NCI-H510A treated with DMSO at 0.1 percent for 48 hours (cell line): ENCODE data around the gene HMCN2.
"Not testable (repeated sequence)": the region's sequence is repeated elsewhere in the genome, so short reads cannot be mapped to it uniquely, and the experiment has no call there.

Experiments used
- DNase-seq: peaks from one replicate; lab custom pipeline; 2025; lab: John Stamatoyannopoulos, UW

HMCN2 gene

GRCh38 chr9:130264414-130265350, 878 bp upstream of the HMCN2 start:
- DNase-seq, result no peak

GRCh38 chr9:130266236-130267098, 907 bp downstream of the HMCN2 start:
- no peak for DNase-seq

- DNase-seq, result no peak
These were observed 2.4 kb downstream of the HMCN2 start for GRCh38 chr9:130267930-130268329.

- peak; percentile 87 for DNase-seq
These were observed 3.1 kb downstream of the HMCN2 start for GRCh38 chr9:130268521-130269211.

GRCh38 chr9:130271473-130271872, 5.9 kb downstream of the HMCN2 start:
- no peak for DNase-seq

GRCh38 chr9:130275156-130275555, 9.6 kb downstream of the HMCN2 start:
- no peak for DNase-seq

- DNase-seq, result no peak
These were observed 10.6 kb downstream of the HMCN2 start for GRCh38 chr9:130276121-130276520.

GRCh38 chr9:130276955-130277354, 11.4 kb downstream of the HMCN2 start:
- no peak for DNase-seq

GRCh38 chr9:130277525-130277924, 12.0 kb downstream of the HMCN2 start:
- not testable (repeated sequence) for DNase-seq

GRCh38 chr9:130283539-130284248, 18.1 kb downstream of the HMCN2 start:
- no peak for DNase-seq

- DNase-seq, result no peak
These were observed 18.7 kb downstream of the HMCN2 start for GRCh38 chr9:130284249-130284625.

- no peak for DNase-seq
These were observed 19.1 kb downstream of the HMCN2 start for GRCh38 chr9:130284690-130285089.

GRCh38 chr9:130285271-130285670, 19.7 kb downstream of the HMCN2 start:
- no peak for DNase-seq

- DNase-seq, result no peak
These were observed 20.7 kb downstream of the HMCN2 start for GRCh38 chr9:130286072-130286770.

GRCh38 chr9:130286781-130287428, 21.3 kb downstream of the HMCN2 start:
- no peak for DNase-seq

GRCh38 chr9:130287736-130288135, 22.2 kb downstream of the HMCN2 start:
- peak; percentile 80 for DNase-seq

- DNase-seq, result peak; percentile 56
These were observed 22.8 kb downstream of the HMCN2 start for GRCh38 chr9:130288393-130288792.

- peak; percentile 16 for DNase-seq
These were observed 23.5 kb downstream of the HMCN2 start for GRCh38 chr9:130288926-130289690.

GRCh38 chr9:130289711-130290241, 24.2 kb downstream of the HMCN2 start:
- DNase-seq, result no peak
